ENCODE measurements around the gene PPP1R3C.

DNA sequence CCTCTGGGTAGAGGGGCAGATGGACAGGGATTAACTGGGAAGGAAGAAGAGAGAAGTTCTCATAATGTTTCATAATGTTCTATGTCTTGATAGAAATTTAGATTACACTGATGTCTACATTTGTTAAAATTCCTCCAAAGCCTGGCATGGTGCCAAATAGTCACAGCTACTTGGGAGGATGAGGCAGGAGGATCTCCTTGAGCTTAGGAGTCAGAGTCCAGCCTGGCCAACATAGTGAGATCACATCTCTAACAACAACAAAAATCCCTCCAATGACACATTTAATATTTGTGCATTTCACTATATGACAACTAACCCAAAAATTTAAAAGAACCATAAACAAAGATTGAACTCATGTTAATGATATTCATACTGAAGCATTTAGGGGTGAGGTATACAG lies 33.0 kb upstream of the PPP1R3C start:
- TF ChIP-seq, protein P1, sequence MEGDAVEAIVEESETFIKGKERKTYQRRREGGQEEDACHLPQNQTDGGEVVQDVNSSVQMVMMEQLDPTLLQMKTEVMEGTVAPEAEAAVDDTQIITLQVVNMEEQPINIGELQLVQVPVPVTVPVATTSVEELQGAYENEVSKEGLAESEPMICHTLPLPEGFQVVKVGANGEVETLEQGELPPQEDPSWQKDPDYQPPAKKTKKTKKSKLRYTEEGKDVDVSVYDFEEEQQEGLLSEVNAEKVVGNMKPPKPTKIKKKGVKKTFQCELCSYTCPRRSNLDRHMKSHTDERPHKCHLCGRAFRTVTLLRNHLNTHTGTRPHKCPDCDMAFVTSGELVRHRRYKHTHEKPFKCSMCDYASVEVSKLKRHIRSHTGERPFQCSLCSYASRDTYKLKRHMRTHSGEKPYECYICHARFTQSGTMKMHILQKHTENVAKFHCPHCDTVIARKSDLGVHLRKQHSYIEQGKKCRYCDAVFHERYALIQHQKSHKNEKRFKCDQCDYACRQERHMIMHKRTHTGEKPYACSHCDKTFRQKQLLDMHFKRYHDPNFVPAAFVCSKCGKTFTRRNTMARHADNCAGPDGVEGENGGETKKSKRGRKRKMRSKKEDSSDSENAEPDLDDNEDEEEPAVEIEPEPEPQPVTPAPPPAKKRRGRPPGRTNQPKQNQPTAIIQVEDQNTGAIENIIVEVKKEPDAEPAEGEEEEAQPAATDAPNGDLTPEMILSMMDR (IDR thresholded peaks at IDR 0.05) = no peak
- TF ChIP-seq POLR2A (IDR thresholded peaks at IDR 0.05) = no peak
